Cerebellar cortex (tissue), 1 donor: ENCODE data around the gene KLF8.
"Not testable (repeated sequence)": the region's sequence is repeated elsewhere in the genome, so short reads cannot be mapped to it uniquely, and the experiment has no call there.

ENCODE experiments used
- DNase-seq: peaks from one replicate; pipeline ENCODE4 v3.0.0-alpha.2; 2015; ENCODE audit warnings: low spot score

KLF8 gene

GRCh38 chrX:56232221-56233082 lies at the start of gene KLF8:
Gene KLF8 (plus strand): TSS chrX:56232356. CDS start chrX:56233335, 979 bp downstream.
- peak; percentile 71 for DNase-seq

GRCh38 chrX:56206945-56207344 lies 25.2 kb upstream of the KLF8 start:
- not testable (repeated sequence) for DNase-seq

GRCh38 chrX:56211701-56212100 lies 20.5 kb upstream of the KLF8 start:
- no peak for DNase-seq

DNA sequence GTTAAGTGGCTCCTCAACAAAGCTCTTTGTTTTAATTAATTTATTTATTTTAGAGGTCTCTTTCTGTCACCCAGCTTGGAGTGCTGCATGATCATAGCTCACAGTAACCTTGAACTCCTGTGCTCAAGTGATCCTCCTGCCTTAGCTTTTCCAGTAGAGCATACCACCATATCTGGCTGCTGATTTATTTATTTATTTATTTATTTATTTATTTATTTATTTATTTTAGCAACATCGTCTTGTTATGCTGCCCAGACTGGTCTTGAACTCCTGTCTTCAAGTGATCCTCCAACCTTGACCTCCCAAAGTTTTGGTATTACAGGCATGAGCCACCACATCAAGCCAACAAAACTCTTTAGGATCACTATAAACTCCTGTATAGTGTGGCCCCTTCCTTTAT lies 15.8 kb upstream of the KLF8 start:
- DNase-seq = no peak

GRCh38 chrX:56219700-56220099 lies 12.5 kb upstream of the KLF8 start:
- DNase-seq = peak; percentile 14

DNA sequence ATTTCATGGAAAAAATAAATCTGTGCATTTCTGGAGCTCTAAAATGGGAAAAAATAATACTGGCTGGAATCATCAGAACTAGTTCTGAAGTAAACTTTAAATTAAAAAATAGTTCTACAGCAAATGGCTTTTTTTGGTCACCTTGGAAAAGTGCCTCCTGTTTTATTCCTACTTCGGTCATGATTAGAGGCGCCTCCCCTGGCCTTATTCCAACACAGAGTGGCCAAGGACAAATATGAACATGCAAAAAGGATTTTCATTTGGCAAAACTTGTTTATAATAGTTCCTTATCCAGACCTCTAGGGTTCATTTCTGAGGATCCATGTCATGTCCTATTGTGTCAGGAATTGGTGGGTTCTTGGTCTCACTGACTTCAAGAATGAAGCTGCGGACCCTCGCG lies 11.1 kb upstream of the KLF8 start:
- no peak for DNase-seq

DNA sequence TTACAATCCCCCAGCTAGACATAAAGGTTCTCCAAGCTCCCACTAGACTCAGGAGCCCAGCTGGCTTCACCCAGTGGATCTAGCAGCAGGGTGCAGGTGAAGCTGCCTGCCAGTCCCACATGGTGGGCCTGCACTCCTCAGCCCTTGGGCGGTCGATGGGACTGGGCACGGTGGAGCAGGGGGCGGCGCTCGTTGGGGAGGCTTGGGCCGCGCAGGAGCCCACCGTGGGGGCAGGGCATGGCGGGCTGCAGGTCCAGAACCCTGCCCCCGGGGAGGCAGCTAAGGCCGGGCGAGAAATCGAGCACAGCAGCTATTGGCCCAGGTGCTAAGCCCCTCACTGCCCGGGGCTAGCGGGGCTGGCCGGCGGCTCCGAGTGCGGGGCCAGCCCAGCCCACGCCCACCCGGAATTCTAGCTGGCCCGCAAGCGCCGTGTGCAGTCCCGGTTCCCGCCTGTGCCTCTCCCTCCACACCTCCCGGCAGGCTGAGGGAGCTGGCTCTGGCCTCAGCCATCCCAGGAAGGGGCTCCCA lies 9.6 kb upstream of the KLF8 start:
- no peak for DNase-seq

- no peak for DNase-seq
Observed at GRCh38 chrX:56226980-56227379, 5.2 kb upstream of the KLF8 start.

- no peak for DNase-seq
Observed at GRCh38 chrX:56228914-56229313, 3.2 kb upstream of the KLF8 start.

GRCh38 chrX:56231537-56232090 lies 542 bp upstream of the KLF8 start:
- DNase-seq = peak; percentile 27

GRCh38 chrX:56233100-56233499 lies 944 bp downstream of the KLF8 start:
- peak; percentile 15 for DNase-seq

- DNase-seq = peak; percentile 72
Observed at GRCh38 chrX:56233682-56234081, 1.5 kb downstream of the KLF8 start.

GRCh38 chrX:56248492-56248891 lies 16.3 kb downstream of the KLF8 start:
- DNase-seq = peak; percentile 60

- no peak for DNase-seq
Observed at GRCh38 chrX:56253832-56254703, 21.9 kb downstream of the KLF8 start.

GRCh38 chrX:56268888-56269287 lies 36.7 kb downstream of the KLF8 start:
- no peak for DNase-seq

GRCh38 chrX:56278692-56279091 lies 46.5 kb downstream of the KLF8 start:
- no peak for DNase-seq

- DNase-seq = no peak
Observed at GRCh38 chrX:56279863-56280262, 47.7 kb downstream of the KLF8 start.

DNA sequence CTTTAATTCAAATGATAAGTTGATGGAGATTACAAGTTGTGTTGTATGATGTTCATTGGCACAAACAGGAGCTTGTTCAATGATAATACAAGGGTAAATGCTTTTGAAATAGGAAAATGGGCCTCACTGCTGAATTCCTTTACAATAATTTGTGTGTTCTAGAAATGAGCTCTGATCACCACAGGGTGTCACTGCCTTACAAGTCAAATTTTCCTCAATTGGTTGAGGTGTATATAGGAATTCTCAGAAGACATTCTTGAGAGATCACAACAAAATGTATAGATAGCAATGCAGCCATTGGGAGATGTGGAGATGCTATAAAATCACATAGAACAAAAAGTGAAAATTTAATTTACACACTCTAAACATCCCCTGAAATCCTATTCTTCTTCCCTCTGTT lies 49.6 kb downstream of the KLF8 start:
- DNase-seq = peak; percentile 4

DNA sequence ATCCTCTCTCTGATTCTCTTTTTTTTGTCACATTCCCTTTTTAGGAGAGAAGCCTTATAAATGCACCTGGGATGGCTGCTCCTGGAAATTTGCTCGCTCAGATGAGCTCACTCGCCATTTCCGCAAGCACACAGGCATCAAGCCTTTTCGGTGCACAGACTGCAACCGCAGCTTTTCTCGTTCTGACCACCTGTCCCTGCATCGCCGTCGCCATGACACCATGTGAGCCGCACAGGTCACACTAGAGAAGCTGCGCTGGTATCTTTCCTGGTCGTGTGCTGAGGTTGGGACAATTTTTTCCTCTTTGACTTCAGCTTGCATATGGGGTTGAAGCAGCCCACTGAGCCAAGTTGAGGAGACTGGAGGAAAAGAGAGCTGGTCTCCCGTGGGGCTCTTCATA lies 52.1 kb downstream of the KLF8 start:
- no peak for DNase-seq

DNA sequence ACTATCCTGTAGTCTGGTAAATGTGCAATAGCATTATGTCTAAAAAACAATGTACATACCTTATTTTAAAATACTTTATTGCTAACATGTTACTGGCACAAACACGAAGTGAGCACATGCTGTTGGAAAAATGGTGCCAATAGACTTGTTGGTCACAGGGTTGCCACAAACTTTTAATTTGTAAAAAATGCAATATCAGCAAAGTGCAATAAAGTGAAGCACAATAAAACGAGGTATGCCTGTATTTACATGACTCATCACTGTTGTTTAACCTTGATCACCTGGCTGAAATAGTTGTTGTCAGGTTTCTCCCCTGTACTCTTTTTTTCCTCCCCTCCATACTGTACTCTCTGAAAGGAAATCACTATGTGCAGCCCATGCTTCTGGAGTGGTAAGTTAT lies 56.5 kb downstream of the KLF8 start:
- DNase-seq = no peak

- DNase-seq = no peak
Observed at GRCh38 chrX:56289449-56289848, 57.3 kb downstream of the KLF8 start.

- DNase-seq = no peak
Observed at GRCh38 chrX:56308726-56309125, 76.6 kb downstream of the KLF8 start.
